ENCODE measurements around the gene DCLK2.

Gene DCLK2

DNA sequence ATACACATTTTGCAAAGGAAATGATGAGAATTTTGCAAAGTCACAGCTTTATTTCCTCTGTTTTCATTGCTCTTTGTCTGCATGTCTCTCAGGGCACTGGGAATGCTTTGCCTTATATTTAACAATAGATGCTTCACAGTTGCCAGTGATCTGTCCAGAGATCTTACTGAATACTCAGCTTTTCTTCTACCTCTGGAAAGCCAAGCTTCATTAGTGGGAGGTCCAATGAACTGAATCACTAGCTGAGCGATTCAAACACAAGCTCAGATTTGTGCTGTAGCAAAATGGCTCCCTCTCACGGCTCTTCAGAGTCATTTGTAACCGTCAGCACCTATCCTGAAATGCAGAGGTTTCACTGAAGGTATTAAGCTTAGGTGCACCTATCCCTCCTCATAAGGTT is 138.9 kb downstream of the DCLK2 start:
- no peak for TF ChIP-seq Cebpa-rat (IDR thresholded peaks at IDR 0.05)
- H3K4me3 ChIP-seq, result no peak overlapping the region
- H3K4me2 ChIP-seq, result no peak overlapping the region
- H3K36me3 ChIP-seq, result peaks cover 0 to 4% (median 0%) of the 10 kb centered on the region in 11 experiments; a peak in 3 of 22 replicates
- no peak overlapping the region for H3K27ac ChIP-seq
- H3K27me3 ChIP-seq, result no peaks in the 10 kb centered on the region
- H3K9me3 ChIP-seq (replicated peaks in 1 of 11), result no peaks in the 10 kb centered on the region
- H3K9ac ChIP-seq, result no peak overlapping the region
- H3K4me1 ChIP-seq, result peaks cover 0 to 9% (median 0%) of the 10 kb centered on the region in 10 experiments; a peak in 4 of 20 replicates
- H4K20me1 ChIP-seq, result no peaks in the 10 kb centered on the region

DNA sequence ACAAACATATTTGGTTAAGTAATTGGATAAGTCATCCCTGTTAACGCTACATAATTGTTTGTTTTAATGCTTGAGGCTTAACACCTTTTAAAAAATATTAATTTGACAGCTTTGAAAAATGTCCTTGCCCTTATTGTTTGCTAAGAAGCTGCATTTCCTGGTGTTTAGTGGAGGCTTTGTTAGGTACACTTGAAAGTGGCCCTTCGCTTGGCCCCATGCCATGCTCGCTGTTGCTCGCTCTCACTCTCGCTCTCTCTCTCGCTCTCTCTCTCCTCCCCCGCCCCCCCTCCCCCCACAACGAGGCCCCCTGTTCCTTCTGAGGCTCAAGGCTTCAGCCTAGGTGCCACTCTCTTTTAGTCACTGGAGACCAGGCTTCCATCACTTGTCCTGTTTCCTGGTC is 139.6 kb downstream of the DCLK2 start:
- no peaks in the 10 kb centered on the region for H4K20me1 ChIP-seq
- no peak overlapping the region for H3K4me3 ChIP-seq
- no peaks in the 10 kb centered on the region for H3K9me3 ChIP-seq (replicated peaks in 1 of 11)
- no peak overlapping the region for H3K4me2 ChIP-seq
- H3K27me3 ChIP-seq, result no peaks in the 10 kb centered on the region
- no peak for TF ChIP-seq Cebpa-rat (IDR thresholded peaks at IDR 0.05)
- peaks cover 0 to 9% (median 0%) of the 10 kb centered on the region in 11 experiments; a peak in 5 of 22 replicates for H3K36me3 ChIP-seq
- peaks cover 0 to 9% (median 0%) of the 10 kb centered on the region in 10 experiments; a peak in 4 of 20 replicates for H3K4me1 ChIP-seq
- H3K27ac ChIP-seq, result no peak overlapping the region
- no peak overlapping the region for H3K9ac ChIP-seq

DNA sequence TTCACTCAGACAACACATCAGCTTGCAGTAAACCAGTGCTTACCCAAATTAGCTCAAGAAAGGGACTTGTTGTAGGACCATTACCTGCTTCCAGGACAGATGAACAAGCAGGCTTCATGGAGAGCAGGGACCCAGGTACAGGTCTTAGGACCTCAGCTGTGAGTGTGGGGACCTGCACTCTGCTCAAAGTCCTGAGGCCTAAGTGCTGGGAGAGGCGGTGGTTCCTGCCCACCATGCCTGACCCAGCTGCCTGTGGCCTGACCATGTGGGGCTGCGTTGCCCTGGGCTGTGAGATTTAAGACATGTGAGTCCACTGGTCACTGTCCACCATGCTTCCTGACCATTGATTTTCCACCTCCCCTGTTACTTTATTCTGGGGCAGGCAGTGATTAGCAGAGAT is 140.2 kb downstream of the DCLK2 start:
- H4K20me1 ChIP-seq, result no peaks in the 10 kb centered on the region
- no peaks in the 10 kb centered on the region for H3K9me3 ChIP-seq (replicated peaks in 1 of 11)
- H3K4me1 ChIP-seq, result peaks cover 0 to 9% (median 0%) of the 10 kb centered on the region in 10 experiments; a peak in 4 of 20 replicates
- H3K9ac ChIP-seq, result no peak overlapping the region
- peaks cover 0 to 14% (median 0%) of the 10 kb centered on the region in 11 experiments; a peak in 5 of 22 replicates for H3K36me3 ChIP-seq
- no peak for TF ChIP-seq Cebpa-rat (IDR thresholded peaks at IDR 0.05)
- H3K27me3 ChIP-seq, result no peaks in the 10 kb centered on the region
- H3K4me3 ChIP-seq, result no peak overlapping the region
- H3K4me2 ChIP-seq, result no peak overlapping the region
- no peak overlapping the region for H3K27ac ChIP-seq

DNA sequence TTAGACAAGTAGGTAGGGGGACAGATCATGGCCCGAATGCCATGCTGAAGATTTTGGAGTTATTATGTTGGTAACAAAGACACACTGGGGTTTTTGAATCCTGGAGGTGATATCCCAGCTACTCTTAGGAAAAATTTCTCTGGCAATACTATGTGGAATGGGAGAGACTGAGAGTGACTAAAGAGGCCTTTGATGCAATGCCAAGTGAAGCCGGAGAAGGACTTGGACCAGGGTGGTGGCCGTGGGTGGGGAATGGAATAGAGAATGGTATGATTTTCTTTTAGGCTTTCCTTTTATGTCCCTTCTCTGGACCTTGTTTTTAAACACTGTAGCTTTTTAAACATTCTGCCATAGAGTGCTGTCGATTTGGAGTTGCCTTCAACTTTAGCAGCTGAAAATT is 141.6 kb downstream of the DCLK2 start:
- peaks cover 0 to 9% (median 0%) of the 10 kb centered on the region in 10 experiments; a peak in 4 of 20 replicates for H3K4me1 ChIP-seq
- no peaks in the 10 kb centered on the region for H3K27me3 ChIP-seq
- TF ChIP-seq Cebpa-rat (IDR thresholded peaks at IDR 0.05), result no peak
- peaks cover 0 to 16% (median 4%) of the 10 kb centered on the region in 11 experiments; a peak in 7 of 22 replicates for H3K36me3 ChIP-seq
- no peak overlapping the region for H3K9ac ChIP-seq
- no peak overlapping the region for H3K4me3 ChIP-seq
- no peak overlapping the region for H3K27ac ChIP-seq
- H4K20me1 ChIP-seq, result no peaks in the 10 kb centered on the region
- H3K9me3 ChIP-seq (replicated peaks in 1 of 11), result no peaks in the 10 kb centered on the region
- no peak overlapping the region for H3K4me2 ChIP-seq

DNA sequence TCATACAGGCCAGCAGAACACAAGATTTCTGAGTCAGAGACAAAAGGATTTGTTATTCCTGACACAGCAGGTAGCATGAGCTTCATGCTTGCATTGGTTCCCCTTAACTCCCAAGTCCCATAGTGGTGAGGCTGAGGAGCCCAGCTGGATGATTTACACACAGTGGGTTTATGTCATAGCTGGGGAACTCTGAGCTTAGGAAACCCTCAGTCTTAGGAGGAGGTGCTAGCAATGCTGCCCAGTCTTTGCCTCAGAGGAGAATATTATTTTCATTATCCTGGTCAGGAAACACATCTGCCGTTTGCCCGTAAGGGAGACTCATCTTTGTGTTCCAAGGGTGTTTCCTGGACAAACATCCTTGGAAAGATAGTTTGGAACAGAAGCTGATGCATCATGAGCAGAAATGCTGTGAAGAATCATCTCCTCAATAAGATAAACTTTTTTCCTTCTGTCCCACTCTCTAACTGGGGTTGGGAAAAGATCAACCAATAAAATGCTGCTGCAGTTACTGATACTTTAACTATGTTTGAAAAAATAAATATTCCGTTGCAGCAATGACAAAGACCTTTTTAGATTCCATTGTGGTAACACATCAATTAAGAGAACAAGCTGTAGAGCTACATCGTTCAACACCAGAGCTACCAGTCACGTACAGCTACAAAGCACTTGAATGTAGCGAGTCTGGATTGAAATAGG is 146.8 kb downstream of the DCLK2 start:
- TF ChIP-seq Cebpa-rat (IDR thresholded peaks at IDR 0.05), result no peak
- Histone ChIP-seq H3K27ac (no peak overlapping the region), H3K4me1 (peaks cover 0 to 10% (median 8%) of the 10 kb centered on the region in 10 experiments; a peak in 15 of 20 replicates), H3K27me3 (no peaks in the 10 kb centered on the region), H3K9ac (no peak overlapping the region), H4K20me1 (no peaks in the 10 kb centered on the region), H3K4me2 (no peak overlapping the region), H3K4me3 (no peak overlapping the region), H3K9me3 (replicated peaks in 1 of 11) (0 out of 22 replicates have a peak, but pooled peaks cover 0 to 8% (median 0%) of the 10 kb centered on the region in 11 experiments), H3K36me3 (peaks cover 0 to 27% (median 6%) of the 10 kb centered on the region in 11 experiments; a peak in 7 of 22 replicates)

DNA sequence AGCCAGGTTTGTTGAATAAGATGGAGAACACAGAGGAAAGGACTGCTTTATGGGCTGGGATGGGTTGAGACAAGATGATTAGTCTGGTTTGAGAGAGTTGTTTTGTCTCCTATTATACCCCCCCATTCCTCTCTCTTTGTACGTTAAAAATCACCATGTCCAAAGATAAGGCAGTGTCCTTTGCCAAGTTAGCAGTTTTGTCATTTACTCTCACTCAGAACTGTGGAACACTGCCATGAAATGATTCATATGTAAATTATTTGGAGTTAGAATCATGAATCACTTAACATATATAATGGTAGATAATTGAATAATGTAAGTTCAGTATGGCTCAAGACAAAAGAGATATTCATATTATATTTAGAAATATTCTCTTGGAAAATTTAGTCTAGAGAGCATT is 151.3 kb downstream of the DCLK2 start:
- no peak overlapping the region for H3K4me3 ChIP-seq
- H4K20me1 ChIP-seq, result no peaks in the 10 kb centered on the region
- peaks cover 0 to 24% (median 19%) of the 10 kb centered on the region in 10 experiments; a peak in 15 of 20 replicates for H3K4me1 ChIP-seq
- H3K36me3 ChIP-seq, result peaks cover 9 to 41% (median 23%) of the 10 kb centered on the region in 11 experiments; a peak in 18 of 22 replicates
- no peaks in the 10 kb centered on the region for H3K27me3 ChIP-seq
- peak overlapping the region in 4 of 11 experiments; percentile 54 to 74 (median 58); a peak in 4 of 22 replicates for H3K4me2 ChIP-seq
- H3K27ac ChIP-seq, result peak overlapping the region in 1 of 11 experiments; percentile 60; a peak in 2 of 22 replicates
- no peak for TF ChIP-seq Cebpa-rat (IDR thresholded peaks at IDR 0.05)
- H3K9ac ChIP-seq, result no peak overlapping the region
- H3K9me3 ChIP-seq (replicated peaks in 1 of 11), result peaks cover 0 to 10% (median 0%) of the 10 kb centered on the region in 11 experiments; a peak in 4 of 22 replicates

DNA sequence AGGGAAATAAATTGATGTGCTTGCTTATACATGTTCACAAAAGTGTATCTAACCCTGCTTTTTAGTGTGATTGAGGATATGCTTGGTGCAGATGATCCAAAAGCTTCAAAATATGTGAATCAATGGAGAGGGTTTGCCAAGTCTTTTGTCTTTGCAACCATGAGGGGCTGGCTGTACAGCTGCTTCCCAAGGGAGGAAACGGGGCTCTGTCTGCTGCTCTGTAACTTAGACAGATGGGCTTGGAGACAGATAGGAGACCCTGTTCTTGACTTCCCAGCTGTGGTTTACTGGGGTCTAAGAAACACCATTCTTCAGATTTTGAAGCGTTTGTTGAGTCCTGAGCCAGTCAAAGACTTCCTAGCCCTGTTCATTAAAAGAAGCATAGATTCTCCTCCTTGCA is 152.3 kb downstream of the DCLK2 start:
- TF ChIP-seq Cebpa-rat (IDR thresholded peaks at IDR 0.05), result no peak
- H3K4me1 ChIP-seq, result peaks cover 0 to 24% (median 19%) of the 10 kb centered on the region in 10 experiments; a peak in 15 of 20 replicates
- H3K4me3 ChIP-seq, result no peak overlapping the region
- H3K27ac ChIP-seq, result peak overlapping the region in 6 of 11 experiments; percentile 21 to 68 (median 52); a peak in 7 of 22 replicates
- peak overlapping the region in 3 of 11 experiments; percentile 29 to 51 (median 32); a peak in 4 of 22 replicates for H3K9ac ChIP-seq
- peaks cover 0 to 10% (median 0%) of the 10 kb centered on the region in 11 experiments; a peak in 4 of 22 replicates for H3K9me3 ChIP-seq (replicated peaks in 1 of 11)
- H3K27me3 ChIP-seq, result no peaks in the 10 kb centered on the region
- no peaks in the 10 kb centered on the region for H4K20me1 ChIP-seq
- peak overlapping the region in 8 of 11 experiments; percentile 34 to 74 (median 55); a peak in 16 of 22 replicates for H3K4me2 ChIP-seq
- H3K36me3 ChIP-seq, result peaks cover 9 to 37% (median 23%) of the 10 kb centered on the region in 11 experiments; a peak in 19 of 22 replicates

DNA sequence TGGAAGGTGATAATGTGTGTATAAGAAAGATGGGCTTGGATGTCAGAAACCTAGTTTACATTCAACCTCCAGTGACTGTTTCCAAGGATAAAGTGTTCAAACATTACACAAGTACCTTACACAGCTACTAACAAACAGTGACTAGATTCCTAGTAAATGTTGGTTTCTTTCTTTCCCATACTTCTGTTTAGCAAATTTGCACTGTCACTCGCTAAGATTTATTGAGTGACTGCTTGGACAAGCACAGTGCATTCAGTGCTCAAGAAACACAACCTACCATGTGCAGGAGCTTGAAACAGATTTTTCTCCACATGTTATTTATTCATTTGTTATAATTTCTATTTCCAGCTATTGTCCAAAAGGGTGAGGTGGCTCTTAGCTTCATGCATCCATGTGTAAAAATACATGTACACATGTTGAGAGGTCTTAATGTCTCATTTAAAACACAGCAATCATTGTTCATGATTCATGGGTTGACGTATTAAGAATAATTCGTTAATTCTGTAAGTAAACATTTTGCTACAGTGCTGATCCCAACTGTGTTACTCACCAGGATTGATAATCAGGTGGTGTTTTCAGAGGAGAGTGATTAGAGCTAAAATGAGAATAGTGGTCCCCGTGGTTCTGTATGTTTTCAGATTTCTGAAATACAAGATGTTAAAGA is 153.0 kb downstream of the DCLK2 start:
- H3K27ac ChIP-seq, result peak overlapping the region in 1 of 11 experiments; percentile 60; a peak in 2 of 22 replicates
- H3K36me3 ChIP-seq, result peaks cover 9 to 37% (median 23%) of the 10 kb centered on the region in 11 experiments; a peak in 19 of 22 replicates
- H3K9me3 ChIP-seq (replicated peaks in 1 of 11), result peaks cover 0 to 10% (median 0%) of the 10 kb centered on the region in 11 experiments; a peak in 4 of 22 replicates
- H3K27me3 ChIP-seq, result no peaks in the 10 kb centered on the region
- no peaks in the 10 kb centered on the region for H4K20me1 ChIP-seq
- H3K4me1 ChIP-seq, result peaks cover 0 to 24% (median 19%) of the 10 kb centered on the region in 10 experiments; a peak in 15 of 20 replicates
- TF ChIP-seq Cebpa-rat (IDR thresholded peaks at IDR 0.05), result no peak
- peak overlapping the region in 7 of 11 experiments; percentile 46 to 74 (median 56); a peak in 13 of 22 replicates for H3K4me2 ChIP-seq
- H3K4me3 ChIP-seq, result no peak overlapping the region
- no peak overlapping the region for H3K9ac ChIP-seq

DNA sequence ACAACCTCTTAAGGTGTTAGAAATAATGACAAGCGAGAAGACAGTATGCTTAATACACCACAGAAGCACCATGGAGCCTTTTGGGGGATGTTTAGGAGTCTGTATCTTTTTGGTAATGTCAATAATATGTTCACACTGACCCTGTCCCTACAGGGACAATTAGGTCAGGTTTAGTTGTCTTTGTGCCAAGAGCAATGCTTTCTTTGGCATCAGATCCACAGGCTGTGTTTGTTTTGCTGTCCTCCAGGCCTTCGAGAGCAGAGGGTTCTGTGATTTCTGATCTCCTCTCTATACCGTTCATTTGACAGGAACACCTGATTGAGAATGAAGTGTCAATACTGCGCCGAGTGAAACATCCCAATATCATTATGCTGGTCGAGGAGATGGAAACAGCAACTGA is 153.8 kb downstream of the DCLK2 start:
- no peak for TF ChIP-seq Cebpa-rat (IDR thresholded peaks at IDR 0.05)
- Histone ChIP-seq H3K4me1 (peaks cover 0 to 24% (median 19%) of the 10 kb centered on the region in 10 experiments; a peak in 15 of 20 replicates), H4K20me1 (no peaks in the 10 kb centered on the region), H3K4me3 (no peak overlapping the region), H3K36me3 (peaks cover 9 to 37% (median 23%) of the 10 kb centered on the region in 11 experiments; a peak in 19 of 22 replicates), H3K9me3 (replicated peaks in 1 of 11) (peaks cover 0 to 10% (median 0%) of the 10 kb centered on the region in 11 experiments; a peak in 4 of 22 replicates), H3K9ac (no peak overlapping the region), H3K27ac (no peak overlapping the region), H3K27me3 (no peaks in the 10 kb centered on the region), H3K4me2 (no peak overlapping the region)
